ENCODE results near the gene SAT1.

SAT1 gene

GRCh38 chrX:23825675-23826074, 42.7 kb downstream of the SAT1 start:
- no peak overlapping the region for H3K4me3 ChIP-seq (ENCODE audit: low read length, poor library complexity, severe bottlenecking)
- TF ChIP-seq CTCF (conservative IDR thresholded peaks at IDR 0.05; ENCODE audit: low read length) = no peak
- no peak for TF ChIP-seq EZH2phosphoT487 (IDR thresholded peaks at IDR 0.05; ENCODE audit: borderline replicate concordance)
- H3F3A ChIP-seq (ENCODE audit: low read depth) = no peaks in the 10 kb centered on the region
- H3K9me3 ChIP-seq (ENCODE audit: insufficient read depth, low read depth, low read length) = no peaks in the 10 kb centered on the region
- H3K9me2 ChIP-seq (replicated peaks; ENCODE audit: low read depth, low read length) = no peaks in the 10 kb centered on the region
- H3K4me1 ChIP-seq (ENCODE audit: insufficient read depth, low read length, poor library complexity, severe bottlenecking) = no peaks in the 10 kb centered on the region
- no peaks in the 10 kb centered on the region for H3K27me3 ChIP-seq (ENCODE audit: insufficient read depth, low read length, poor library complexity, severe bottlenecking)
- H3K4me2 ChIP-seq (ENCODE audit: low read depth, low read length, poor library complexity, severe bottlenecking) = no peak overlapping the region
- H3K36me3 ChIP-seq (ENCODE audit: insufficient read depth, low read length) = no peaks in the 10 kb centered on the region
- no peak overlapping the region for H3K9ac ChIP-seq (ENCODE audit: low read depth, low read length, poor library complexity, severe bottlenecking)
- no peaks in the 10 kb centered on the region for H3K79me2 ChIP-seq (ENCODE audit: insufficient read depth, low read length)
- H4K20me1 ChIP-seq (ENCODE audit: insufficient read depth, low read length, poor library complexity, severe bottlenecking) = no peaks in the 10 kb centered on the region
- H2AFZ ChIP-seq (ENCODE audit: low read length) = no peak overlapping the region

- H3K79me2 ChIP-seq (ENCODE audit: insufficient read depth, low read length) = no peaks in the 10 kb centered on the region
- H3K9me2 ChIP-seq (replicated peaks; ENCODE audit: low read depth, low read length) = no peaks in the 10 kb centered on the region
- H2AFZ ChIP-seq (ENCODE audit: low read length) = no peak overlapping the region
- H3K4me3 ChIP-seq (ENCODE audit: low read length, poor library complexity, severe bottlenecking) = no peak overlapping the region
- no peaks in the 10 kb centered on the region for H4K20me1 ChIP-seq (ENCODE audit: insufficient read depth, low read length, poor library complexity, severe bottlenecking)
- H3K4me2 ChIP-seq (ENCODE audit: low read depth, low read length, poor library complexity, severe bottlenecking) = no peak overlapping the region
- no peaks in the 10 kb centered on the region for H3K4me1 ChIP-seq (ENCODE audit: insufficient read depth, low read length, poor library complexity, severe bottlenecking)
- no peaks in the 10 kb centered on the region for H3K36me3 ChIP-seq (ENCODE audit: insufficient read depth, low read length)
- no peak overlapping the region for H3K9ac ChIP-seq (ENCODE audit: low read depth, low read length, poor library complexity, severe bottlenecking)
- TF ChIP-seq EZH2phosphoT487 (IDR thresholded peaks at IDR 0.05; ENCODE audit: borderline replicate concordance) (no peak), CTCF (conservative IDR thresholded peaks at IDR 0.05; ENCODE audit: low read length) (no peak)
- no peaks in the 10 kb centered on the region for H3K27me3 ChIP-seq (ENCODE audit: insufficient read depth, low read length, poor library complexity, severe bottlenecking)
- H3F3A ChIP-seq (ENCODE audit: low read depth) = no peaks in the 10 kb centered on the region
- H3K9me3 ChIP-seq (ENCODE audit: insufficient read depth, low read depth, low read length) = no peaks in the 10 kb centered on the region
These were observed 43.2 kb downstream of the SAT1 start for GRCh38 chrX:23826216-23826615.

- no peaks in the 10 kb centered on the region for H3K4me1 ChIP-seq (ENCODE audit: insufficient read depth, low read length, poor library complexity, severe bottlenecking)
- TF ChIP-seq CTCF (conservative IDR thresholded peaks at IDR 0.05; ENCODE audit: low read length) (no peak), EZH2phosphoT487 (IDR thresholded peaks at IDR 0.05; ENCODE audit: borderline replicate concordance) (no peak)
- no peak overlapping the region for H3K9ac ChIP-seq (ENCODE audit: low read depth, low read length, poor library complexity, severe bottlenecking)
These were observed 43.7 kb downstream of the SAT1 start for GRCh38 chrX:23826653-23827052.

More at GRCh38 chrX:23826653-23827052, 43.7 kb downstream of the SAT1 start:
- Histone ChIP-seq H2AFZ (ENCODE audit: low read length) (no peak overlapping the region), H3K36me3 (ENCODE audit: insufficient read depth, low read length) (no peaks in the 10 kb centered on the region), H3K9me2 (replicated peaks; ENCODE audit: low read depth, low read length) (no peaks in the 10 kb centered on the region), H3F3A (ENCODE audit: low read depth) (no peaks in the 10 kb centered on the region), H3K9me3 (ENCODE audit: insufficient read depth, low read depth, low read length) (no peaks in the 10 kb centered on the region), H3K79me2 (ENCODE audit: insufficient read depth, low read length) (no peaks in the 10 kb centered on the region), H3K27me3 (ENCODE audit: insufficient read depth, low read length, poor library complexity, severe bottlenecking) (no peaks in the 10 kb centered on the region), H3K4me2 (ENCODE audit: low read depth, low read length, poor library complexity, severe bottlenecking) (no peak overlapping the region), H4K20me1 (ENCODE audit: insufficient read depth, low read length, poor library complexity, severe bottlenecking) (no peaks in the 10 kb centered on the region), H3K4me3 (ENCODE audit: low read length, poor library complexity, severe bottlenecking) (no peak overlapping the region)
